ENCODE measurements around the gene C18orf54.

The C18orf54 gene

DNA sequence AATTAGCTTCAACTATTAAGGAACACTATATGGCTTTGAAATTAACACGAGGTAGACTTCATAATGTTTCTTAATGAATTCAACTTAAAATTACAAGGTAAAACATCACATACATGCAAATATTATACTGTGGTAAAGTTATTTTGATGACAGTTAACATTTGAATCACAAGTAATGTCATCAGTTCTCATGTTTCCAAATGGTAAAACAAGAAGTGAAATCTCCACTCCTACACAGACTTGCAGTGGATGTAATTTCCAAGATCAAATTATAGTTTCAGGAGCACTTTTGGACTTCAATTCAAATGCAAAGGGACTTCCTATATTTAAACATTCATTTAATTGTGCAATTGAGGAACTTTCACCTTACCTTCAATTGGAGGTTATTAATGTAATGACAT lies 39.1 kb downstream of the C18orf54 start:
- no peak for DNase-seq (ENCODE audit: low read depth in 1 of 2, low spot score in 1 of 2)
- Histone ChIP-seq H3K4me3 (replicated peaks; ENCODE audit: insufficient read depth, low read length) (no peak overlapping the region), H3K27me3 (ENCODE audit: insufficient read depth, poor library complexity, severe bottlenecking) (no peaks in the 10 kb centered on the region), H3K27ac (replicated peaks) (no peak overlapping the region)
- TF ChIP-seq SPI1 (IDR thresholded peaks at IDR 0.05; ENCODE audit: borderline replicate concordance, low read depth) (no peak), GABPA (IDR thresholded peaks at IDR 0.05; ENCODE audit: low read depth) (no peak)

- TF ChIP-seq CTCF (IDR thresholded peaks at IDR 0.05; ENCODE audit: insufficient read depth, low read length) (no peak), POLR2AphosphoS5 (IDR thresholded peaks at IDR 0.05; ENCODE audit: low read depth) (no peak), GABPA (IDR thresholded peaks at IDR 0.05; ENCODE audit: low read depth) (no peak), SPI1 (IDR thresholded peaks at IDR 0.05; ENCODE audit: borderline replicate concordance, low read depth) (no peak)
- TF ChIP-seq, protein P1, sequence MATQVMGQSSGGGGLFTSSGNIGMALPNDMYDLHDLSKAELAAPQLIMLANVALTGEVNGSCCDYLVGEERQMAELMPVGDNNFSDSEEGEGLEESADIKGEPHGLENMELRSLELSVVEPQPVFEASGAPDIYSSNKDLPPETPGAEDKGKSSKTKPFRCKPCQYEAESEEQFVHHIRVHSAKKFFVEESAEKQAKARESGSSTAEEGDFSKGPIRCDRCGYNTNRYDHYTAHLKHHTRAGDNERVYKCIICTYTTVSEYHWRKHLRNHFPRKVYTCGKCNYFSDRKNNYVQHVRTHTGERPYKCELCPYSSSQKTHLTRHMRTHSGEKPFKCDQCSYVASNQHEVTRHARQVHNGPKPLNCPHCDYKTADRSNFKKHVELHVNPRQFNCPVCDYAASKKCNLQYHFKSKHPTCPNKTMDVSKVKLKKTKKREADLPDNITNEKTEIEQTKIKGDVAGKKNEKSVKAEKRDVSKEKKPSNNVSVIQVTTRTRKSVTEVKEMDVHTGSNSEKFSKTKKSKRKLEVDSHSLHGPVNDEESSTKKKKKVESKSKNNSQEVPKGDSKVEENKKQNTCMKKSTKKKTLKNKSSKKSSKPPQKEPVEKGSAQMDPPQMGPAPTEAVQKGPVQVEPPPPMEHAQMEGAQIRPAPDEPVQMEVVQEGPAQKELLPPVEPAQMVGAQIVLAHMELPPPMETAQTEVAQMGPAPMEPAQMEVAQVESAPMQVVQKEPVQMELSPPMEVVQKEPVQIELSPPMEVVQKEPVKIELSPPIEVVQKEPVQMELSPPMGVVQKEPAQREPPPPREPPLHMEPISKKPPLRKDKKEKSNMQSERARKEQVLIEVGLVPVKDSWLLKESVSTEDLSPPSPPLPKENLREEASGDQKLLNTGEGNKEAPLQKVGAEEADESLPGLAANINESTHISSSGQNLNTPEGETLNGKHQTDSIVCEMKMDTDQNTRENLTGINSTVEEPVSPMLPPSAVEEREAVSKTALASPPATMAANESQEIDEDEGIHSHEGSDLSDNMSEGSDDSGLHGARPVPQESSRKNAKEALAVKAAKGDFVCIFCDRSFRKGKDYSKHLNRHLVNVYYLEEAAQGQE (IDR thresholded peaks at IDR 0.05; ENCODE audit: insufficient replicate concordance, low read depth), result no peak
- no peak overlapping the region for H3K4me3 ChIP-seq (replicated peaks; ENCODE audit: insufficient read depth, low read length)
- no peak for DNase-seq (ENCODE audit: low read depth in 1 of 2, low spot score in 1 of 2)
- H3K27me3 ChIP-seq (ENCODE audit: insufficient read depth, poor library complexity, severe bottlenecking), result peaks cover 5% of the 10 kb centered on the region
- no peak overlapping the region for H3K27ac ChIP-seq (replicated peaks)
Measured at GRCh38 chr18:54405290-54405689, 47.6 kb downstream of the C18orf54 start.

- DNase-seq (ENCODE audit: low read depth in 1 of 2, low spot score in 1 of 2), result no peak
- no peak for TF ChIP-seq GABPA (IDR thresholded peaks at IDR 0.05; ENCODE audit: low read depth)
- TF ChIP-seq CTCF (IDR thresholded peaks at IDR 0.05; ENCODE audit: insufficient read depth, low read length), result no peak
- TF ChIP-seq, protein P1 (IDR thresholded peaks at IDR 0.05; ENCODE audit: insufficient replicate concordance, low read depth), result no peak
- no peak for TF ChIP-seq SPI1 (IDR thresholded peaks at IDR 0.05; ENCODE audit: borderline replicate concordance, low read depth)
- TF ChIP-seq POLR2AphosphoS5 (IDR thresholded peaks at IDR 0.05; ENCODE audit: low read depth), result no peak
- no peak overlapping the region for H3K27ac ChIP-seq (replicated peaks)
- no peak overlapping the region for H3K4me3 ChIP-seq (replicated peaks; ENCODE audit: insufficient read depth, low read length)
- H3K27me3 ChIP-seq (ENCODE audit: insufficient read depth, poor library complexity, severe bottlenecking), result peaks cover 2% of the 10 kb centered on the region
Measured at GRCh38 chr18:54411781-54412180, 54.1 kb downstream of the C18orf54 start.

DNA sequence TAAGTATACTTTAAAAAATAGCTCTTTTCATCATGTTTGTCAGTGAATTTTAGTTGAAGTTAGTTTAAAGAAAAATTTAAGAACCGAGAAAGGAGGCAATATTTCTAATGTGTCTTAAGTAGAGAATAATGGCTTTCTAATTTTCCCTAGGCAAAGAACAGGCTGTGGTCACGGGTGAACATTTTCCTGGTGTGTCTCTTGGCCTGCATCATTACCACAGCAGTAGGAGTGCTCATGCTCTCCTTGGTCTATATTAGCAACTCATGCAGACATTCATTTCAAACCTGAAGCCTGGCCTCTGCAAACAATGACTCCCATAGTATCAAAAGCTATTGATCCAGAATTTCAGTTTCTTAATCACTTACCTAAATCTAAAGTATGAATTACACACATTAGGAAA lies 57.4 kb downstream of the C18orf54 start:
- Histone ChIP-seq H3K4me3 (replicated peaks; ENCODE audit: insufficient read depth, low read length) (no peak overlapping the region), H3K27me3 (ENCODE audit: insufficient read depth, poor library complexity, severe bottlenecking) (no peaks in the 10 kb centered on the region), H3K27ac (replicated peaks) (no peak overlapping the region)
- TF ChIP-seq, protein P1 (IDR thresholded peaks at IDR 0.05; ENCODE audit: insufficient replicate concordance, low read depth), result no peak
- DNase-seq (ENCODE audit: low read depth in 1 of 2, low spot score in 1 of 2), result no peak
